NT2/D1 (cell line): ENCODE data around the gene KAZN.

ENCODE experiments used
- SUZ12 ChIP-seq: IDR thresholded peaks from 2 replicates; pipeline ENCODE4 v1.6.1; 2011; ENCODE audit not compliant: insufficient read length, insufficient read depth; ENCODE audit errors: extremely low read depth
- YY1 ChIP-seq: IDR thresholded peaks from 2 replicates; pipeline ENCODE4 v1.6.1; 2011; ENCODE audit not compliant: insufficient read length, insufficient read depth
- ZNF274 ChIP-seq: IDR thresholded peaks from 2 replicates; pipeline ENCODE4 v1.6.1; 2011; ENCODE audit warnings: mild to moderate bottlenecking, low read depth, low read length

DNA sequence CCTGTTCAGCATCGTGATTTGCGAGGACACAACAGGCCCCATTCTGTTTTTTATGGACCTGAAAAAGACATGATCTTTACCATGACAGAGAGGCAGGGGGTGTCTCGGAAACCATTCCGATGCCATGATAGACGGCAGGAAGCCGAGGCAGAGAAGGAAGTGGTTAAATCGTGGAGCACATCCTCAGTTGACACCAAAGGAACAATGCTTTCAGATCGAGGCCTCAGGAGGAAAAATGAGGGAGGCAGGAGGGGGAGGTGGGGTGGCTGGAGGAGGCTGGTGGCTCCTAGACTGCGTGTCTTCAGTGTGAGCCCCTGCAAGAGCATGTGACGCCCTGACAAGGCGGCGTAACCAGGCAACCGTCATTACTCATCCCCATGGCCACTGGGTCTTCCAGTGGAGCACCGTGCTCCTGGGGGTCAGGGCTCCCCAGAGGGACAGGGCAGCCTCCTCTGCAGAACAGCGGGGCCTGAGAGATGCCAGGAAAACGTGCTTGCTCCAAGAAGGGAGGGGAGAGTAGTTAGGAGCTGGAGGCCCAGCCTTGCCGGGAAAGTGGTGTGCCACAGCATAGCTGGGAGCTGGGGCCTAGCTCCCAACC lies 382.2 kb downstream of the KAZN start:
- no peak for TF ChIP-seq ZNF274
- no peak for TF ChIP-seq YY1
- no peak for TF ChIP-seq SUZ12
